ENCODE results near the gene ADAMTS6. TPM values are rescaled to one million over a fixed set of nuclear protein-coding genes. Genes with fewer than 3 reads are reported as not detected.
A peak's percentile ranks its signal among the peaks of the same experiment; 100 is the strongest.
"Not testable (repeated sequence)": the region's sequence is repeated elsewhere in the genome, so short reads cannot be mapped to it uniquely, and the experiment has no call there.

The ADAMTS6 gene
- polyA plus RNA-seq (2014; cell fraction: cytosol; rRNA removed): 0.55 and 0.65 TPM in 2 replicates
- 1.6 and 3.3 TPM in 2 replicates for polyA plus RNA-seq (2014; cell fraction: nucleus; rRNA removed)

GRCh38 chr5:65481635-65482295, at the start of gene ADAMTS6:
TSS of gene ADAMTS6 (minus strand) at chr5:65481920. CDS start at chr5:65473673, 8,247 bp downstream.
- peak; percentile 54 for DNase-seq (ENCODE audit: low spot score)

- no peak for DNase-seq (ENCODE audit: low spot score)
Observed at GRCh38 chr5:65530904-65531303, 49.2 kb upstream of the ADAMTS6 start.

DNA sequence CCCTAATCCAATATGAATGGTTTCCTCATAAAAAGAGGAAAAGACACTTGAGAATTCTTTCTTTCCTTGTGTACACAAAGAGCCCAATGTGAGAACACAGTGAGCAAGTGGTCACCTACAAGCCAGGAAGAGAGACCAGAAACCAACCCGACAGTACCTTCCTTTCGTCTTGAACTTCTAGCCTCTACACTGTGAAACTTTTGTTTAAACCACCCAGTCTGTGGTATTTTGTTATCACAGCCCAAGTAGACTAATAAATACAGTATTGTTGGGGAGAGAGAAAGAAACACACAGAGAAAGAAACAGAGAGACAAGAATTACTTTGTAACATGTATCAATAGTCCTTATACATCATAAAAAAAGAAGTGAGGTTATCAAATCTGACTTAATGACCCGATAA, 44.0 kb upstream of the ADAMTS6 start:
- DNase-seq (ENCODE audit: low spot score): no peak

GRCh38 chr5:65512170-65512937, 30.6 kb upstream of the ADAMTS6 start:
- no peak for DNase-seq (ENCODE audit: low spot score)

- no peak for DNase-seq (ENCODE audit: low spot score)
Observed at GRCh38 chr5:65508978-65509377, 27.3 kb upstream of the ADAMTS6 start.

- DNase-seq (ENCODE audit: low spot score): no peak
Observed at GRCh38 chr5:65506961-65507360, 25.2 kb upstream of the ADAMTS6 start.

DNA sequence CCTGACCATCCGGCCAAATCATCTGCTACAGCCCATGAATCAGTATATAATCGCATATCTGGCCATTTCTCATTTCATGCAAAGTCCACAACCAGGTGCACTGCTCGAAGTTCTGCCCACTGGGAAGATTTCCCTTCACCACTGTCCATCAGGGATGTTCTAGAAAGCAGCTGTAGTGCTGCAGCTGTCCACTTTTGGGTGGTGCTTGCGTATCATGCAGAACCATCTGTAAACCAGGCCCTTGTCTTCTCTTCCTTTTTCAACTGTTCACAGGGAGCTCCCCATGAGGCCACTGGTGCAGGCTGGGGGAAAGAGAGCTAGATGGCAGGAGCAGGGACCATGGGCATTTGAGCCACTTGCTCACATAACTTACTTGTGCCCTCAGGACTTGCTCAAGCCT, 7.4 kb upstream of the ADAMTS6 start:
- DNase-seq (ENCODE audit: low spot score): no peak

DNA sequence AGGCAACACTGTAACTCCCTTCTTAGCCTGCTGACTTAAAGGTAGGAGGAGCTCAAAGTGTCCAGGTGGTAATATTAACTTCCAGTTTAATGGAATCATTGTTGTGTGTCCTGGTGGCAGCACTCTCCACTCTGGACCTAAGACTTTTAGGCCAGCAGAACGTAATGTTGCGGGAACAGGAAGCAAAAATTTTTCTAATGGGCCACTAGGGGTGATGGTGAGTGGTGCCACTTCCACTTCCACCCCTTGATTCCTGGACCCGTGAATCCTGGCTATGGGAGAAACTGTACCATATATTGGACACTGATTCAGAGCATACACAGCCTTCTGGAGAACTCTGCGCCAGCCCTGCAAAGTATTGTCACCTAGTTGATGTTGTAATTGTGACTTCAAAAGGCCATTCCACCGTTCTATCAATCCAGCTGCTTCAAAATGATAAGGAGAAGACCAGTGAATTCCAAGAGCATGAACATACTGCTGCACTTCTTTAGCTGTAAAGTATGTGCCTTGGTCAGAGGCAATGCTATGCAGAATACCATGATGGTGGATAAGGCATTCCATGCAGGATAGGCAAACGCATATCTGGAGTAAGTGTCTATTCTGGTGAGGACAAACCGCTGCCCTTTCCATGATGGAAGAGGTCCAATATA, 6.4 kb upstream of the ADAMTS6 start:
- DNase-seq (ENCODE audit: low spot score): not testable (repeated sequence)

GRCh38 chr5:65486803-65487202, 5.1 kb upstream of the ADAMTS6 start:
- not testable (repeated sequence) for DNase-seq (ENCODE audit: low spot score)

DNA sequence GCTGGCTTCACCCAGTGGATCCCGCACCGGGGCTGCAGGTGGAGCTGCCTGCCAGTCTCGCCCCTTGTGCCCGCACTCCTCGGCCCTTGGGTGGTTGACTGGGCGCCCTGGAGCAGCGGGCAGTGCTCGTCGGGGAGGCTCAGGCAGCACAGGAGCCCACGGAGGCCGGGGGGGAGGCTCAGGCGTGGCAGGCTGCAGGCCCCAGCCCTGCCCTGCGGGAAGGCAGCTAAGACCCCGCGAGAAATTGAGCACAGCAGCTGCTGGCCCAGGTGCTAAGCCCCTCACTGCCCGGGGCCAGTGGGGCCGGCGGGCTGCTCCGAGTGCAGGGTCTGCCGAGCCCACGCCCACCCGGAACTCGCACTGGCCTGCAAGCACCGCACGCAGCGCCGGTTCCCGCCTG, 3.7 kb upstream of the ADAMTS6 start:
- DNase-seq (ENCODE audit: low spot score): no peak

DNA sequence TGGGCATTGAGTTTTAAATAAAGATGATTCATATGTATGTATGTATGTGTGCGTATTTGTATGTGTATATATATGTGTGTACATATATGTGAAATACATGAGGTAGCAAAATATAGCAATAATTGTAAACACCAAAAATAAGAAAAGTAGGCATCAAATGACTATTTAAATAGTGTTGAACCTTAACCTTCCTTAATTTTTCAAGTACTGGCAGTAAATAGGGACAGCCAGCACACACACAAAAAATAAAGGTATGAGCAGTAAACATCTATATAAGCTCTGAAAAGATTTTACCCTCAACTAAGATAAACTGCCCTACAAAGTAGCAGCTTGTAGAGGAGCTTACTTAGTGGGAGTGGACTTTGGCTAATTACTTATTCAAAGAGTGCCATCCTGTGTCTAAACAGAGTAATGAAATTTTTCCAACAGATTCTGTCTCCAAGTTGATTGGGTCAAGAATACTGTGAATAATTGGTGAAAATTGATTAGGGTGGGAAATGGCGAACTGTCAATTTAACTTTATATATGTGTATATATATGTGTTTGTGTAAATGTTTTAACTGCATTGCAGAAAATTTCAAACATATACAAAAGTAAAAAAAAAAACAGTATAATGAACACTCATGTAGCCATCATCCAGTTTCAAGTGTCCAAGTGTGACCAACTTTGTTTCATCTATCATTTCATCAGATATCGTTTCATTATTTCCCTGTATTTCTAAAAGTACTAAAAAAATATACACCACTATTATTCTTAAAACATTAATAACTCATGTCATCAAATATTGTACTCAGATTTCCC, 2.0 kb upstream of the ADAMTS6 start:
- DNase-seq (ENCODE audit: low spot score): peak; percentile 50

- peak; percentile 9 for DNase-seq (ENCODE audit: low spot score)
Observed at GRCh38 chr5:65482736-65483545, 1.2 kb upstream of the ADAMTS6 start.

DNA sequence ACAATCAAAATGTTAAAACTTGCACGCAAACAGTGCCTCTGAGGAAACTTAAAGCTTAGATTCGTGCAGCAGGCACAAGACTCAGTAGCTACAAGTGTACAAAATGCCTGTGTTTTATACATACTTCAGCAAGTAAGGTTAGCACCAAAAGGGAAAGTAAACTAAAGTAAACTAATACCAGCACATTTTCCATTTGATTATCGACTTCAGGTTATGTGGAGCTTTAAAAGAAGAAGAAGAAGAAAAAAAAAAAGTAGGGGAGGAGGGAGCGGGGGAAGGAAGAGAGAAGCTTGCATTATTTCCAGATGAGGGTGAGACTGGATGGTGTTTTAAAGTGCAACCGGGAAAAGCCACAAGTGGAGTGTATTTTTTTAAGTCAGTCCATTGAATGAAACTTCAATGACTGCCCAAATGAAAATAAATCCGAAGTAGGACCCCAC, 596 bp upstream of the ADAMTS6 start:
- DNase-seq (ENCODE audit: low spot score): no peak

DNA sequence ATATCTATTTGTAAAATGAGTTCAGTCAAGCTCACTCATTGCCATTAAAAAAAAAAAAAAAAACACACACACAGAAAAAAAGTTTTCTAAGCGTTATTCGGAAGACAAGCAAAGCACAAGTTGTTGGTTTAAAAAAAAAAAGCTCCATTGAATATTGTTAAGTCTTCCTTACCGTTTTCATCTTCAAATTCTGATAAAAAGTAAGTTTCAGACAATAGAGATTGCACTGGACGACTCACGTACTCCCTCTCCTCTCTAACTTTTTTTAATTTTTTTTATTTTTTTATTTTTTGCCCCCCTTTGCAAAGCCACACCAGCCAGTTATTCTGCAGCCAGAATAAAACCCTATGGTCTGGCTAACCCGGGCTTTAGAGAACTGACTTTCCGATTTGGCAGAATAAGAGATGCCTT, 544 bp downstream of the ADAMTS6 start:
- peak; percentile 9 for DNase-seq (ENCODE audit: low spot score)

DNA sequence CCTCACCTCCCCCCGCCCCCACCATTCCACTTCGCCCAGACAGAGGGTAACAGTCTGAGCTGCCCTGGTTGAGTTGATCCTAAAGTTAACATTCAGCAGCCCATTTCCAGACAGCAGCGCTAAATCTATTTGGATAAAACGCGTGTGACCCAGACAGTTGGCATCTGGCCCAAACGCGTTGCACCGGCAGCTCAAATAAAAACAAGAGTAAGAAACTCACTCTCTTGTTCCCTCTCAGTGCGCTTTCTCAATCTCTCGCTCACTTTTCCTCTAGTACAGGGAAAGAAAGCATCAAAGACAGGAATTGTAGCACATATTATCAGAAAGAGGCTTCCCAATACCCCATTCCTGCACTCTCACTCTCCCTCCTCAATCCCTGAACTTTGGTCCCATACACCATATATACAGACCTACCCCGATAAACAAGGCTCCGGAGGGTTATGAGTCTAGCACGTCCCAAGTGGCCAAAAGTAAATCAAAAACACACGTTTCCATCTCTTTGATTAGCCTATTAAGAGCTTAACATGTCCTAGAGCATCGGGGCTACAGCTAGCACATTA, 1.3 kb downstream of the ADAMTS6 start:
- DNase-seq (ENCODE audit: low spot score): peak; percentile 29

- no peak for DNase-seq (ENCODE audit: low spot score)
Observed at GRCh38 chr5:65479527-65479926, 2.2 kb downstream of the ADAMTS6 start.

DNA sequence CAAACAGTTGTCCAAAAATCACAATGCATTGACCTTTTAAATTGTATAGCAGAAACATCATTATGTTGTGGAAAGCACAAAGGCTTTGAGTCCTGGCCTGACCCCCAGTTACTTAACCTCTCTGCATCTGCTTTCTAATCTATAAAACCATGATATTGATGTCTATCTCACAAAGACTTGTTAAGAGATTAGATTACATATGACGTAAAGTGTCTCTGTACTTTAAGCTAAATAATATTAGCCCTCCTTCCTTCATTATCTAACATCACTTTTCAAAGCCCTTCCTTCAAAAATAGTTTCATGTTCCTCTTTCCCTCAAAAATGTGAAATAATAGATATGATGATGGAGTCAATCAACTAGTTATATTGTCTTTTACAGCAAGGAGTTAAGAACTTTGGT, 3.4 kb downstream of the ADAMTS6 start:
- no peak for DNase-seq (ENCODE audit: low spot score)

DNA sequence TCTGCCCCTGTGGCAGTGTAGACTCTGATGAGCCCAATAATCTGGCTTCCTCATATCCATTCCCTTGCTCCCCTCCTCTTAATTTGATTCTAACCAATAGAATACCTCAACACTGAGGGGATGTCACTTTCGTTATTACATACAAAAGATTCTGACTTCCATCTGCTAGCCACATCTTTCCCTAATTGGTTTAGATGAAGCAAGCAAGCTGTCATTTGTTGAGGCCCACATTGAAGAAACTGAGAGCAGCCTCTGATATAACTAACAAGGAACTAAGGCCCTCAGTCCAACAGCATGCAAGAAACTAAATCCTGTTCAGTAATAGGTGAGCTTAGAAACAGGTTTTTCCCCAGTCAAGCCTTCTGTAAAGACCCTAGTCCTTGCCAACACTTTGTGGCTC, 5.8 kb downstream of the ADAMTS6 start:
- DNase-seq (ENCODE audit: low spot score): no peak

- DNase-seq (ENCODE audit: low spot score): no peak
Observed at GRCh38 chr5:65475336-65475735, 6.4 kb downstream of the ADAMTS6 start.

DNA sequence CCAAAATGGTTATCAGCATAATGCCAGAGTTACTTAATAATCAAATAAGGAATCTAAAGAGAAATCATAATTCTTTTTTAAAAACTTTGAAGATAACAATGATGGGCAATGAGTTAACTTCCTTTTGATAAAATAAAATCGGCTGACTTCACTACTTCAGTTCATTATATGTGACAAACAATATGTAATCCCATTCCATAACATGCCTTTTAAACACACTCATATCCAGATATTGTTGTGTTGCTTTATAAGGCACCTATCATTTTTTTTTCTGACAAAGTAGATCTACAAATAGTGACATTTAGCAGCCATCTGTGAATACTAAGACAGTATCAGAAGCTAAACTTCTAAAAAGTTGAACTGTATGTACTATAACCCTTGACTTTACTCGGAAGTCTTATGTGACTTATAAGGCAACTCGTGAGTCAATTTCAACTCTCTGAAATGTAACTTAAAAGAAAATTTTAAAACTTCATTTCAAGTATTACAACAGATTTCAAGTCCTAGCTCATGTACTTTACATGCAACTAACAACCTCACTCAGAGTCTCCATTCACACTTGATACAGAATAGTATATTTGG, 7.5 kb downstream of the ADAMTS6 start:
- DNase-seq (ENCODE audit: low spot score): no peak

Measured in SK-N-DZ (cell line).